Amygdala (tissue), 56 donors: Measurements from ENCODE around the gene TMCC1.
A peak's percentile ranks its signal among the peaks of the same experiment; 100 is the strongest.

ENCODE experiments used
- DNase-seq, 56 donors: peaks; one replicate each; lab custom pipeline; 2025; lab: John Stamatoyannopoulos, UW

Gene TMCC1

GRCh38 chr3:129632056-129632455, 261.5 kb downstream of the TMCC1 start:
- DNase-seq = no peak

GRCh38 chr3:129629011-129629410, 264.5 kb downstream of the TMCC1 start:
- no peak for DNase-seq

- DNase-seq = no peak
These were observed 265.4 kb downstream of the TMCC1 start for GRCh38 chr3:129628169-129628522.

GRCh38 chr3:129627350-129628168, 266.0 kb downstream of the TMCC1 start:
- DNase-seq = peak in 50 of 56 donors; percentile 9 to 82 (median 60)

- DNase-seq = peak in 49 of 56 donors; percentile 9 to 85 (median 63)
These were observed 266.7 kb downstream of the TMCC1 start for GRCh38 chr3:129626744-129627349.

GRCh38 chr3:129625072-129625874, 268.2 kb downstream of the TMCC1 start:
- DNase-seq = no peak

GRCh38 chr3:129624347-129625071, 269.0 kb downstream of the TMCC1 start:
- no peak for DNase-seq

- no peak for DNase-seq
These were observed 269.9 kb downstream of the TMCC1 start for GRCh38 chr3:129623447-129624118.

GRCh38 chr3:129622933-129623332, 270.6 kb downstream of the TMCC1 start:
- DNase-seq = no peak

- no peak for DNase-seq
These were observed 271.2 kb downstream of the TMCC1 start for GRCh38 chr3:129622226-129622874.

GRCh38 chr3:129621626-129622225, 271.8 kb downstream of the TMCC1 start:
- DNase-seq = no peak

GRCh38 chr3:129620828-129621559, 272.5 kb downstream of the TMCC1 start:
- no peak for DNase-seq

GRCh38 chr3:129619726-129620162, 273.8 kb downstream of the TMCC1 start:
- DNase-seq = no peak

- DNase-seq = no peak
These were observed 274.4 kb downstream of the TMCC1 start for GRCh38 chr3:129618901-129619671.

GRCh38 chr3:129618186-129618820, 275.2 kb downstream of the TMCC1 start:
- DNase-seq = no peak

- DNase-seq = no peak
These were observed 275.9 kb downstream of the TMCC1 start for GRCh38 chr3:129617381-129618185.
